Measurements from ENCODE around the gene FXYD5.

Gene FXYD5

GRCh38 chr19:35164418-35164817 lies 9.9 kb downstream of the FXYD5 start:
- TF ChIP-seq TAF1 (IDR thresholded peaks at IDR 0.05; ENCODE audit: borderline replicate concordance, insufficient read depth, low read length) (no peak), FOXP2 (optimal IDR thresholded peaks at IDR 0.05; ENCODE audit: borderline replicate concordance, extremely low read depth, extremely low read length, insufficient read depth) (no peak)

- TF ChIP-seq REST (IDR thresholded peaks at IDR 0.05; ENCODE audit: insufficient read depth in 1 of 2, low read depth in 2 of 2, low read length in 2 of 2), result no peak
- TF ChIP-seq FOXP2 (optimal IDR thresholded peaks at IDR 0.05; ENCODE audit: borderline replicate concordance, extremely low read depth, extremely low read length, insufficient read depth), result no peak
- no peak for TF ChIP-seq POLR2AphosphoS5 (IDR thresholded peaks at IDR 0.05; ENCODE audit: low read depth, low read length)
- no peak for TF ChIP-seq SIN3A (IDR thresholded peaks at IDR 0.05; ENCODE audit: borderline replicate concordance, insufficient read depth, low read length)
- no peak for TF ChIP-seq TAF1 (IDR thresholded peaks at IDR 0.05; ENCODE audit: borderline replicate concordance, insufficient read depth, low read length)
These were observed 10.9 kb downstream of the FXYD5 start for GRCh38 chr19:35165200-35166058.

GRCh38 chr19:35166100-35167063 lies 11.8 kb downstream of the FXYD5 start:
- no peak for TF ChIP-seq POLR2AphosphoS5 (IDR thresholded peaks at IDR 0.05; ENCODE audit: low read depth, low read length)
- TF ChIP-seq TAF1 (IDR thresholded peaks at IDR 0.05; ENCODE audit: borderline replicate concordance, insufficient read depth, low read length), result no peak
- no peak for TF ChIP-seq SIN3A (IDR thresholded peaks at IDR 0.05; ENCODE audit: borderline replicate concordance, insufficient read depth, low read length)
- TF ChIP-seq FOXP2 (optimal IDR thresholded peaks at IDR 0.05; ENCODE audit: borderline replicate concordance, extremely low read depth, extremely low read length, insufficient read depth), result no peak
- TF ChIP-seq REST (IDR thresholded peaks at IDR 0.05; ENCODE audit: insufficient read depth in 1 of 2, low read depth in 2 of 2, low read length in 2 of 2), result no peak

- TF ChIP-seq TAF1 (IDR thresholded peaks at IDR 0.05; ENCODE audit: borderline replicate concordance, insufficient read depth, low read length), result no peak
These were observed 12.9 kb downstream of the FXYD5 start for GRCh38 chr19:35167251-35168119.

GRCh38 chr19:35168196-35168595 lies 13.7 kb downstream of the FXYD5 start:
- TF ChIP-seq TAF1 (IDR thresholded peaks at IDR 0.05; ENCODE audit: borderline replicate concordance, insufficient read depth, low read length) (no peak), REST (IDR thresholded peaks at IDR 0.05; ENCODE audit: insufficient read depth in 1 of 2, low read depth in 2 of 2, low read length in 2 of 2) (no peak), POLR2AphosphoS5 (IDR thresholded peaks at IDR 0.05; ENCODE audit: low read depth, low read length) (no peak), FOXP2 (optimal IDR thresholded peaks at IDR 0.05; ENCODE audit: borderline replicate concordance, extremely low read depth, extremely low read length, insufficient read depth) (no peak), SIN3A (IDR thresholded peaks at IDR 0.05; ENCODE audit: borderline replicate concordance, insufficient read depth, low read length) (no peak)

All from PFSK-1 (cell line).